ENCODE results near the gene DPF3. TPM values are rescaled to one million over a fixed set of nuclear protein-coding genes. Genes with fewer than 3 reads are reported as not detected.

The DPF3 gene
- total RNA-seq, 4 donors from 2014 or later = 16.7 to 27.8 (median 20.3) TPM

- no peaks in the 10 kb centered on the region for H3K4me1 ChIP-seq
- no peaks in the 10 kb centered on the region for H3K27me3 ChIP-seq
- TF ChIP-seq, protein P1, sequence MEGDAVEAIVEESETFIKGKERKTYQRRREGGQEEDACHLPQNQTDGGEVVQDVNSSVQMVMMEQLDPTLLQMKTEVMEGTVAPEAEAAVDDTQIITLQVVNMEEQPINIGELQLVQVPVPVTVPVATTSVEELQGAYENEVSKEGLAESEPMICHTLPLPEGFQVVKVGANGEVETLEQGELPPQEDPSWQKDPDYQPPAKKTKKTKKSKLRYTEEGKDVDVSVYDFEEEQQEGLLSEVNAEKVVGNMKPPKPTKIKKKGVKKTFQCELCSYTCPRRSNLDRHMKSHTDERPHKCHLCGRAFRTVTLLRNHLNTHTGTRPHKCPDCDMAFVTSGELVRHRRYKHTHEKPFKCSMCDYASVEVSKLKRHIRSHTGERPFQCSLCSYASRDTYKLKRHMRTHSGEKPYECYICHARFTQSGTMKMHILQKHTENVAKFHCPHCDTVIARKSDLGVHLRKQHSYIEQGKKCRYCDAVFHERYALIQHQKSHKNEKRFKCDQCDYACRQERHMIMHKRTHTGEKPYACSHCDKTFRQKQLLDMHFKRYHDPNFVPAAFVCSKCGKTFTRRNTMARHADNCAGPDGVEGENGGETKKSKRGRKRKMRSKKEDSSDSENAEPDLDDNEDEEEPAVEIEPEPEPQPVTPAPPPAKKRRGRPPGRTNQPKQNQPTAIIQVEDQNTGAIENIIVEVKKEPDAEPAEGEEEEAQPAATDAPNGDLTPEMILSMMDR (IDR thresholded peaks at IDR 0.05 in 4 of 5, conservative IDR thresholded peaks at IDR 0.05 in 1 of 5) = no peak
- TF ChIP-seq POLR2A (IDR thresholded peaks at IDR 0.05) = no peak
- no peak overlapping the region for H3K27ac ChIP-seq
- in situ Hi-C loops (cut with MboI; ENCODE audit: low sequenced_read_pairs in 4 of 4) (no loop called here), intact Hi-C loops (cut with DNase I; ENCODE audit: low total_unique reads) (no loop called here)
- H3K9me3 ChIP-seq = no peaks in the 10 kb centered on the region
- H3K36me3 ChIP-seq = no peaks in the 10 kb centered on the region
- no peak for DNase-seq
- no peak for ATAC-seq
- H3K4me3 ChIP-seq = no peak overlapping the region
Measured at GRCh38 chr14:72605921-72606220, 288.0 kb downstream of the DPF3 start.

DNA sequence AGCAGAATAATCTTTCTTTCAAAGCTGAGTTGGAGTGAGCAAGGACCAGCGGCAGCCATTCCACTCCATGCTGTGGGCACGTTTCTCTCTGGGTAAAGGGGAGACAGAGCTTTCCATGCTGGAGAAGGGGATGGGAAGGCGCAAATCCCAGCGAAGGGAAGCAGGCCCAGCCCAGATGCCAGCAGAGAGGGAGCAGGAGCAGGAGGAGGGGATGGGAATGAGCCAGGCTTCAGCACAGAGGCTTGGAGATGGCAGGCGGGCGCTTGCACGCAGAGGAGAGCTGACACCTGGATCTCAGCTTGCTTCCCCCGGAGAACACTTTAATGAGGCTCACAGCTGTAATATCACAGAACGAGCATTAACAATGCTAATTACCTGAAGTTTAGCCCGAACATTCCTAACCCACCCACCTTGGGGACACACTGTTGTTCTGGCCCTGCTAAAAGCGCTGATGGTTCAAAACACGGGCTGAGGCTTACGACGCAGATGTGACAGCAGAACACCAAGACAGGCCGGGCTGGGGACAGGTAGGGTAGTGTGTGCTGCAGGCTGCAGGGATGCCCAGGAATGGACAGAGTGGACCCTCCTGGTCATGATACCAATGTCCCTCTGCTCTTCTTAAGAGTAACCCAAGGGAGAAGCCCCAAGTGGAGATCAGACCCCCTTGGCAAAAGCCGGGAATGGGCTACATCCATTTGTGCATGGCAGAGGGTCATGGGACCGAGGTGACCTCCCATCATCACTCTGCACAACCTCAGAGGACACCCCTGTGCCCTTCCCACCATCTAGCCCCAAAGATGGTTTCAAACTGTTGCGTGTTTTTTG lies 288.6 kb downstream of the DPF3 start:
- TF ChIP-seq POLR2A (IDR thresholded peaks at IDR 0.05) = no peak
- TF ChIP-seq, protein P1 (IDR thresholded peaks at IDR 0.05 in 4 of 5, conservative IDR thresholded peaks at IDR 0.05 in 1 of 5) = no peak
- no peaks in the 10 kb centered on the region for H3K9me3 ChIP-seq
- DNase-seq = no peak

DNA sequence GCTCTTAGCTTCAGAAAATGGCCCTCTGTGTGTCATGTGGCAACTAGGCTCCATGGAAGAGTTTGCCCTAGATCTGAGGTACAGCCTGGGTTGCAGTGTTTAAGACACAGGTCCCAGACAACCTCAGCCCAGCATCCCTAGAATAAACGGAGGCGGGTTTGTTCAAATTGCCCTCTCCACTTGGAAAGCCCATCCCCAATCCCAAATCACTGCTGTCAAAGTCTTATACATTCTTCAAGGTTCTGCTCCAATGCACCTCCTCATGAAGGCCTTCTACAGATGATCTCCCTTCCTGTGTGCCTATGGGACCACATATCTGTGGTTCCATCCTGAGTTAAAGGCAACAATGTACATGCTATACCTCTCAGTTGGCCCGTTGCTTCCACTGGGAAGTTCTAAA lies 289.8 kb downstream of the DPF3 start:
- Histone ChIP-seq H3K4me1 (no peaks in the 10 kb centered on the region), H3K9me3 (no peaks in the 10 kb centered on the region), H3K36me3 (no peaks in the 10 kb centered on the region), H3K27ac (no peak overlapping the region), H3K4me3 (no peak overlapping the region), H3K27me3 (no peaks in the 10 kb centered on the region)
- intact Hi-C loops (cut with DNase I; ENCODE audit: low total_unique reads) (no loop called here), in situ Hi-C loops (cut with MboI; ENCODE audit: low sequenced_read_pairs in 4 of 4) (no loop called here)
- ATAC-seq (no peak), DNase-seq (no peak)
- TF ChIP-seq POLR2A (IDR thresholded peaks at IDR 0.05) = no peak
- TF ChIP-seq, protein P1 (IDR thresholded peaks at IDR 0.05 in 4 of 5, conservative IDR thresholded peaks at IDR 0.05 in 1 of 5) = no peak

More for the DNA sequence above, 288.6 kb downstream of the DPF3 start:
- Histone ChIP-seq H3K4me3 (no peak overlapping the region), H3K27ac (no peak overlapping the region), H3K36me3 (no peaks in the 10 kb centered on the region), H3K27me3 (no peaks in the 10 kb centered on the region), H3K4me1 (no peaks in the 10 kb centered on the region)
- in situ Hi-C loops (cut with MboI; ENCODE audit: low sequenced_read_pairs in 4 of 4) (no loop called here), intact Hi-C loops (cut with DNase I; ENCODE audit: low total_unique reads) (no loop called here)
- ATAC-seq = no peak

DNA sequence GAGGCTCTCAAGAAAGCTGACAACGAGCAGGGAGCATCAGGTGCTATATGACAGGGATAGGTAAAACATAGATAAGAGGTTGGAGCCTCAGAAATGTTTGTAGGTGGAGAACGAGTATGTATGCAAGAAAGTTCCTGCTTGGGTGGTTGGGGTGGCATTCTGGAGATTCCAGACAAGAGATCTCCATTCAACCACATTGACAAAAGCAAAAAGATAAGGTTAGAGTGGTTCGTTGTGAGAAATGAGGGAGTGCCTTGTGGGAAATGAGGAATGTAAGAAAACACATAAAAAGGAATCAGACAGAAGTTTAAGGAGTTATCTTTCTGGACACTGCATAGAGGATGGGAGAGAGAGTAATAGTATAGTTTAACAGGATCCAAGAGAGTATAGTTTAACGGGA lies 290.3 kb downstream of the DPF3 start:
- in situ Hi-C loops (cut with MboI; ENCODE audit: low sequenced_read_pairs in 4 of 4) = no loop called here
- H3K9me3 ChIP-seq = no peaks in the 10 kb centered on the region
- H3K4me1 ChIP-seq = no peaks in the 10 kb centered on the region
- no peaks in the 10 kb centered on the region for H3K36me3 ChIP-seq
- TF ChIP-seq POLR2A (IDR thresholded peaks at IDR 0.05) = no peak
- TF ChIP-seq, protein P1 (IDR thresholded peaks at IDR 0.05 in 4 of 5, conservative IDR thresholded peaks at IDR 0.05 in 1 of 5) = no peak
- intact Hi-C loops (cut with DNase I; ENCODE audit: low total_unique reads) = no loop called here
- ATAC-seq = no peak
- H3K27ac ChIP-seq = no peak overlapping the region
- no peak overlapping the region for H3K4me3 ChIP-seq
- DNase-seq = no peak
- H3K27me3 ChIP-seq = no peaks in the 10 kb centered on the region

All from gastrocnemius medialis (tissue), 4 donors.